H9 (cell line): ENCODE results near the gene TCERG1L. TPM values are rescaled to one million over a fixed set of nuclear protein-coding genes. Genes with fewer than 3 reads are reported as not detected.

ENCODE experiments used
- DNase-seq: peaks from one replicate; pipeline ENCODE4 v3.0.0-alpha.2; 2017
- H2AFZ ChIP-seq: one replicate; pipeline ENCODE4 v1.6.1; 2013; ENCODE audit warnings: mild to moderate bottlenecking, low read length, control low read depth, moderate library complexity
- H2AK5ac ChIP-seq: 2 replicates; pipeline ENCODE4 v1.6.1; 2013; ENCODE audit warnings: low read length, control low read depth, mixed read lengths; ENCODE audit not compliant: insufficient read length
- H2BK120ac ChIP-seq: one replicate; pipeline ENCODE4 v1.6.1; 2013; ENCODE audit warnings: low read depth, mild to moderate bottlenecking, low read length, control low read depth, inconsistent platforms; ENCODE audit not compliant: poor library complexity, severe bottlenecking
- H2BK12ac ChIP-seq: 2 replicates; pipeline ENCODE4 v1.6.1; 2013; ENCODE audit warnings: low read length, control low read depth, mixed read lengths, low read depth; ENCODE audit not compliant: insufficient read length
- H2BK15ac ChIP-seq: 2 replicates; pipeline ENCODE4 v1.6.1; 2013; ENCODE audit warnings: low read depth, low read length, control low read depth
- H2BK20ac ChIP-seq: one replicate; pipeline ENCODE4 v1.6.1; 2013; ENCODE audit warnings: low read depth, mild to moderate bottlenecking, low read length, control low read depth, inconsistent platforms; ENCODE audit not compliant: poor library complexity, severe bottlenecking
- H2BK5ac ChIP-seq: 2 replicates; pipeline ENCODE4 v1.6.1; 2013; ENCODE audit warnings: low read length, control low read depth, mixed read lengths; ENCODE audit not compliant: insufficient read length
- H3K14ac ChIP-seq: 2 replicates; pipeline ENCODE4 v1.6.1; 2013; ENCODE audit warnings: low read length, control low read depth; ENCODE audit not compliant: insufficient read depth
- H3K18ac ChIP-seq: 2 replicates; pipeline ENCODE4 v1.6.1; 2013; ENCODE audit warnings: low read depth, mild to moderate bottlenecking, mixed read lengths, low read length, control low read depth; ENCODE audit not compliant: insufficient read length
- H3K23ac ChIP-seq: 2 replicates; pipeline ENCODE4 v1.6.1; 2013; ENCODE audit warnings: low read length, control low read depth, mixed read lengths, low read depth; ENCODE audit not compliant: insufficient read length
- H3K23me2 ChIP-seq: 2 replicates; pipeline ENCODE4 v1.6.1; 2013; ENCODE audit warnings: low read depth, mild to moderate bottlenecking, mixed read lengths, low read length, control low read depth; ENCODE audit not compliant: insufficient read length, poor library complexity, severe bottlenecking
- H3K27ac ChIP-seq: 2 replicates; pipeline ENCODE4 v1.5.1; 2013; ENCODE audit warnings: low read length, control low read depth, mixed read lengths, low read depth; ENCODE audit not compliant: insufficient read length
- H3K27me3 ChIP-seq: 2 replicates; pipeline ENCODE4 v1.6.1; 2013; ENCODE audit warnings: low read length, control low read depth, inconsistent platforms; ENCODE audit not compliant: insufficient read depth
- H3K4ac ChIP-seq: 2 replicates; pipeline ENCODE4 v1.6.1; 2013; ENCODE audit warnings: low read depth, mild to moderate bottlenecking, control low read depth, inconsistent platforms, low read length, moderate library complexity
- H3K4me1 ChIP-seq: 2 replicates; pipeline ENCODE4 v1.6.1; 2013; ENCODE audit warnings: low read length, control low read depth, inconsistent platforms; ENCODE audit not compliant: insufficient read depth
- H3K4me2 ChIP-seq: 2 replicates; pipeline ENCODE4 v1.6.1; 2013; ENCODE audit warnings: low read length, control low read depth, mixed read lengths; ENCODE audit not compliant: insufficient read length, insufficient read depth
- H3K56ac ChIP-seq: 2 replicates; pipeline ENCODE4 v1.6.1; 2013; ENCODE audit warnings: low read depth, mild to moderate bottlenecking, mixed read lengths, low read length, control low read depth; ENCODE audit not compliant: insufficient read length
- H3K79me1 ChIP-seq: 2 replicates; pipeline ENCODE4 v1.6.1; 2013; ENCODE audit warnings: low read depth, mild to moderate bottlenecking, moderate library complexity, low read length, control low read depth, inconsistent platforms; ENCODE audit not compliant: insufficient read depth, poor library complexity, severe bottlenecking
- H3K79me2 ChIP-seq: 2 replicates; pipeline ENCODE4 v1.6.1; 2013; ENCODE audit warnings: low read length, control low read depth, inconsistent platforms; ENCODE audit not compliant: insufficient read depth
- H3K9ac ChIP-seq: 2 replicates; pipeline ENCODE4 v1.6.1; 2013; ENCODE audit warnings: low read length, control low read depth, mixed read lengths; ENCODE audit not compliant: insufficient read length; ENCODE audit errors: extremely low read depth
- H3K9me3 ChIP-seq: one replicate; pipeline ENCODE4 v1.6.1; 2013; ENCODE audit warnings: low read depth, low read length, inconsistent platforms; ENCODE audit not compliant: control insufficient read depth
- H3T11ph ChIP-seq: one replicate; pipeline ENCODE4 v1.6.1; 2013; ENCODE audit warnings: mild to moderate bottlenecking, low read length, control low read depth, inconsistent platforms
- H4K20me1 ChIP-seq: one replicate; pipeline ENCODE4 v1.6.1; 2013; ENCODE audit not compliant: control insufficient read depth, insufficient read length, insufficient read depth
- H4K5ac ChIP-seq: 2 replicates; pipeline ENCODE4 v1.6.1; 2013; ENCODE audit warnings: low read depth, mild to moderate bottlenecking, mixed read lengths, low read length, control low read depth; ENCODE audit not compliant: insufficient read length
- H4K8ac ChIP-seq: replicated peaks from 2 replicates; pipeline ENCODE4 v1.6.1; 2013; ENCODE audit warnings: low read length, control low read depth, mixed read lengths, low read depth; ENCODE audit not compliant: insufficient read length
- H4K91ac ChIP-seq: 2 replicates; pipeline ENCODE4 v1.6.1; 2013; ENCODE audit warnings: low read depth, mild to moderate bottlenecking, moderate library complexity, mixed read lengths, low read length, control low read depth; ENCODE audit not compliant: insufficient read length
- H3K27ac Mint-ChIP-seq, 3 experiments: 2 replicates in 2 of 3; 3 replicates in 1 of 3; pipeline ENCODE4 v1.8.0; 2020 to 2021; ENCODE audit warnings: mixed read lengths in 3 of 3, mild to moderate bottlenecking in 1 of 3, moderate library complexity in 1 of 3
- H3K27me3 Mint-ChIP-seq: 2 replicates; pipeline ENCODE4 v1.8.0; 2021; ENCODE audit warnings: low read depth, mild to moderate bottlenecking, moderate library complexity, mixed read lengths
- H3K36me3 Mint-ChIP-seq, 3 experiments: 2 replicates in 2 of 3; 3 replicates in 1 of 3; pipeline ENCODE4 v1.8.0; 2020 to 2021; ENCODE audit warnings: low read depth in 3 of 3, mixed read lengths in 3 of 3; ENCODE audit not compliant: insufficient read depth in 1 of 3
- H3K4me1 Mint-ChIP-seq, 2 experiments: 2 replicates each; pipeline ENCODE4 v1.8.0; 2020; ENCODE audit warnings: mixed read lengths in 2 of 2
- H3K4me3 Mint-ChIP-seq, 2 experiments: 2 replicates in 1 of 2; 3 replicates in 1 of 2; pipeline ENCODE4 v1.8.0; 2020 to 2021; ENCODE audit warnings: mild to moderate bottlenecking in 2 of 2, mixed read lengths in 2 of 2, moderate library complexity in 1 of 2
- H3K9me3 Mint-ChIP-seq, 2 experiments: 2 replicates in 1 of 2; 3 replicates in 1 of 2; pipeline ENCODE4 v1.8.0; 2020; ENCODE audit warnings: mild to moderate bottlenecking in 2 of 2, mixed read lengths in 2 of 2, moderate library complexity in 1 of 2
- WGBS: extraction: QIAGEN DNeasy Blood & Tissue Kit; methylation state at CpG from one replicate; pipeline ENCODE4 v1.1.7; 2013; ENCODE audit warnings: missing lambda C conversion rate, low lambda C conversion rate, mixed read lengths; ENCODE audit not compliant: insufficient read length; ENCODE audit errors: extremely low coverage; 5-methylcytosine and 5-hydroxymethylcytosine counted together
- total RNA-seq: library from RNA; stranded (reverse); gene quantifications from 2 replicates; pipeline ENCODE4 v1.2.1, GENCODE V29; 2021
- TF ChIP-seq, protein P1 (sequence below): fragments of 200-600 bp; sonication (generic); conservative IDR thresholded peaks from 3 replicates; pipeline ENCODE4 v1.8.0; 2021; ENCODE audit warnings: antibody characterized with exemption, mild to moderate bottlenecking

The TCERG1L gene
- total RNA-seq, 1 experiment from 2014 or later: 3.3 TPM

DNA sequence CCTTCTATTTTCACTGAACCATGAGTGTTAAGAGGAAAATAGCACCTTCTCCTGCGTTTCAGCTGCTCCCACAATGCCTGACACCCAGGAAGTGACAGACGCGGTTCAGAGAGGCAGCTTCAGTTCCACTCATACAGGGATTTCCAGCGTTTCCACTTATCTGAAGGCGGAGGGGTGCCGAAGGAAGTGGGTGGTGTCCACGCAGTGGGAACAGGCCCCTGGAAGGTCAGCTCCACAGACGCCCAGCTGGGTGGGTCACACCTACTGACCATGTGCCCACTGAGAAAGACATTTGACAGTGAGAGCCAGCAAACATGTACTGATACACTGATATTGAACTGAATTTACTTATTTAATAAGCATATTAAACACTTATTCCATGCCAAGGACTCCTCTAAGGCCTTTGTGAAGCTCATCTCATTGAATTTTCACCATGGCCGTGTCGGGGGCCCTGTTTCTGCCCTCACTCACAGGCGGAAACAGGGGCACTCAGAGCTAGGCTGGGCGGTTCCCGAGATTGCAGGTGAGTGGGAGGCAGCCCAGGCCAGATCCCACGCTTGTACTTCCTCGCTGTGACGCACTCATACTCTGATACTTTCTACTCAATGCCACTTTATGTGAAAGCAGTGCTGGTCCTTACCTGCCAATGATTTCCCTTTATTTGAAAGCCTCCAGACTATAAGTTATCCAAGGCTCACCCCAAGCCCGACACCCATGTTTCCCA is 96.8 kb downstream of the TCERG1L start:
- H3K23me2 ChIP-seq: no peaks in the 10 kb centered on the region
- TF ChIP-seq, protein P1, sequence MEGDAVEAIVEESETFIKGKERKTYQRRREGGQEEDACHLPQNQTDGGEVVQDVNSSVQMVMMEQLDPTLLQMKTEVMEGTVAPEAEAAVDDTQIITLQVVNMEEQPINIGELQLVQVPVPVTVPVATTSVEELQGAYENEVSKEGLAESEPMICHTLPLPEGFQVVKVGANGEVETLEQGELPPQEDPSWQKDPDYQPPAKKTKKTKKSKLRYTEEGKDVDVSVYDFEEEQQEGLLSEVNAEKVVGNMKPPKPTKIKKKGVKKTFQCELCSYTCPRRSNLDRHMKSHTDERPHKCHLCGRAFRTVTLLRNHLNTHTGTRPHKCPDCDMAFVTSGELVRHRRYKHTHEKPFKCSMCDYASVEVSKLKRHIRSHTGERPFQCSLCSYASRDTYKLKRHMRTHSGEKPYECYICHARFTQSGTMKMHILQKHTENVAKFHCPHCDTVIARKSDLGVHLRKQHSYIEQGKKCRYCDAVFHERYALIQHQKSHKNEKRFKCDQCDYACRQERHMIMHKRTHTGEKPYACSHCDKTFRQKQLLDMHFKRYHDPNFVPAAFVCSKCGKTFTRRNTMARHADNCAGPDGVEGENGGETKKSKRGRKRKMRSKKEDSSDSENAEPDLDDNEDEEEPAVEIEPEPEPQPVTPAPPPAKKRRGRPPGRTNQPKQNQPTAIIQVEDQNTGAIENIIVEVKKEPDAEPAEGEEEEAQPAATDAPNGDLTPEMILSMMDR: no peak
- H2BK5ac ChIP-seq: no peak overlapping the region
- Mint-ChIP-seq H3K4me3 (no peak overlapping the region), H3K27me3 (no peaks in the 10 kb centered on the region), H3K27ac (no peak overlapping the region), H3K9me3 (no peaks in the 10 kb centered on the region; a peak in 1 of 5 replicates), H3K4me1 (peaks cover 4% of the 10 kb centered on the region in 2 experiments; a peak in 2 of 4 replicates), H3K36me3 (no peaks in the 10 kb centered on the region)
- H4K8ac ChIP-seq: no peak overlapping the region
- DNase-seq: peak; percentile 4
- H3K4ac ChIP-seq: no peak overlapping the region
- no peaks in the 10 kb centered on the region for H3K4me1 ChIP-seq
- no peak overlapping the region for H2BK20ac ChIP-seq
- H3K27me3 ChIP-seq: no peaks in the 10 kb centered on the region
- no peak overlapping the region for H2AK5ac ChIP-seq
- H3K14ac ChIP-seq: no peak overlapping the region
- no peak overlapping the region for H2BK12ac ChIP-seq
- H4K5ac ChIP-seq: no peak overlapping the region
- no peak overlapping the region for H3K27ac ChIP-seq
- H2BK15ac ChIP-seq: no peak overlapping the region
- H3K4me2 ChIP-seq: no peak overlapping the region
- no peaks in the 10 kb centered on the region for H3K79me1 ChIP-seq
- no peaks in the 10 kb centered on the region for H4K20me1 ChIP-seq
- no CpG with 5 or more reads among the region's 17 CpGs for WGBS
- H3K9ac ChIP-seq: no peak overlapping the region
- no peak overlapping the region for H2BK120ac ChIP-seq
- H3T11ph ChIP-seq: no peak overlapping the region
- H3K18ac ChIP-seq: no peak overlapping the region
- no peaks in the 10 kb centered on the region for H3K79me2 ChIP-seq
- H3K9me3 ChIP-seq: no peaks in the 10 kb centered on the region
- no peak overlapping the region for H4K91ac ChIP-seq
- no peak overlapping the region for H2AFZ ChIP-seq
- no peak overlapping the region for H3K56ac ChIP-seq
- no peak overlapping the region for H3K23ac ChIP-seq
